ENCODE results near the gene FHIT.

The FHIT gene

DNA sequence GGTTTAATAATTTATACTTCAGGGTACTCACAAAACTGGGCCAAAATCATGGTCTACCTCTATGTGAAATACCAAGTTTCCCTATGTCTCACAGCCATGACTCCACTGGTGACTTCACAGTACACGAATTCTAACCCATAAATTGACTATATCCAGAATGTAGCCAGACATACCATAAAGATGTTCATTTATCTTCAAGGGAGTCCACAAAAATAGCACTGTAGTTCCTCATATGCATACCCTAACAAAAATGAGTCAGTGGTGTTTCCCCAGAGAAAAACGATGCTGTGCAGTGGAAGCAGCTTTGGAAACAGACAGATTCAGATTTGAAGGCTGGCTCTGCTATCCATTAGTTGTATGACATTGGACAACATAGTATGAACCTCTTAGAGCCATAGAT, 438.8 kb downstream of the FHIT start:
- DNase-seq, result no peak

DNA sequence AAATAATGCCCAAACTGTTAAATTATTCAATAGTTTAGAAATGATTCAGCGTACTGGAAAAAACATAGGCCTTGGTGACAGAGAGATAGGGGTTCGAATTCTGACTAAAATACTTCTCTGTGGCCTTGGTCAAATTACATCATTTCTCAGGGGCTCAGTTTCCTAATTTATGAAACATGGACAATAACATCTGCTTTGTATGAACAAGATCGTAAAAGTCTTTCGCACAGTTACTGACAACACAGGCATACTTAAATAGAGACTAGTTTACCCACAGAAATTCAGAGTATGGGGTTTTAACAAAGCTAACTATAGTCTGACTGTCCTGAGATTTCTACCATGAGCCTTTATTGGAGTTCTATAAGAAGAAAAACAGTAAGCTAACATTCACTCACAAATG, 440.4 kb downstream of the FHIT start:
- no peak for DNase-seq

DNA sequence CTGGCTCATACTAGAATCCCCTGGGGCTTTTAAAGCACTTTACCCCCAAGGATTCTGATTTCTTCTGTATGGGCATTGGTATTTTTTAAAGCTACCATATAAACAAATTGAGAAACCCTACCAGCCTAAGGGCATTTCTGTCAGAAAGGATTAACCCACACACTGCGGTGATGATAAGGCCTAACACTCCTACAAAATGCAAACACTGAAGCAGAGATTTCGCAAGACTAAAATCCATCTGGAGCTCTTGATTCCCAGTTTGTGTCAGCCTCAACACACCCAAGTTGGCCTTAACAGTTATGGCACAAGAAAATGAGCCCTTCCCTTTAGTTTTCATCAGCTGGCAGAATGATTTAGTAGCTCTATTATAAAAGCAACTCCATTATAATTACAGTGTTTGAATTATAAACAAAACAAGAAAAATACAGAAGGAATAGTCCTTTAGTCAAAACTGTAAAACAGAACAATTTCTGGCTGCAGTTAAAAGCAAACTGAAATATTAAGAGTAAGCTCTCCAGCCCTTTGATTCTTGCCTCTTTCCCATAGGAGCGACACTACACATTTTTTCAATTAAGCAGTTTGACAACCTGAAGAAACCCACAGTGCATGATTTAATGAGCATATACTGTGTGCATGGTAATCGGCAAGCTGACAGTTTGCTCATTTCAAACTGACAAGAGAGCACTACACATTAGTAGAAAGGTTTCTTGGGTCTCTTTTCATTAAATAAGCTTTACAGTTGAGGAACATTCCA, 441.2 kb downstream of the FHIT start:
- no peak for DNase-seq

DNA sequence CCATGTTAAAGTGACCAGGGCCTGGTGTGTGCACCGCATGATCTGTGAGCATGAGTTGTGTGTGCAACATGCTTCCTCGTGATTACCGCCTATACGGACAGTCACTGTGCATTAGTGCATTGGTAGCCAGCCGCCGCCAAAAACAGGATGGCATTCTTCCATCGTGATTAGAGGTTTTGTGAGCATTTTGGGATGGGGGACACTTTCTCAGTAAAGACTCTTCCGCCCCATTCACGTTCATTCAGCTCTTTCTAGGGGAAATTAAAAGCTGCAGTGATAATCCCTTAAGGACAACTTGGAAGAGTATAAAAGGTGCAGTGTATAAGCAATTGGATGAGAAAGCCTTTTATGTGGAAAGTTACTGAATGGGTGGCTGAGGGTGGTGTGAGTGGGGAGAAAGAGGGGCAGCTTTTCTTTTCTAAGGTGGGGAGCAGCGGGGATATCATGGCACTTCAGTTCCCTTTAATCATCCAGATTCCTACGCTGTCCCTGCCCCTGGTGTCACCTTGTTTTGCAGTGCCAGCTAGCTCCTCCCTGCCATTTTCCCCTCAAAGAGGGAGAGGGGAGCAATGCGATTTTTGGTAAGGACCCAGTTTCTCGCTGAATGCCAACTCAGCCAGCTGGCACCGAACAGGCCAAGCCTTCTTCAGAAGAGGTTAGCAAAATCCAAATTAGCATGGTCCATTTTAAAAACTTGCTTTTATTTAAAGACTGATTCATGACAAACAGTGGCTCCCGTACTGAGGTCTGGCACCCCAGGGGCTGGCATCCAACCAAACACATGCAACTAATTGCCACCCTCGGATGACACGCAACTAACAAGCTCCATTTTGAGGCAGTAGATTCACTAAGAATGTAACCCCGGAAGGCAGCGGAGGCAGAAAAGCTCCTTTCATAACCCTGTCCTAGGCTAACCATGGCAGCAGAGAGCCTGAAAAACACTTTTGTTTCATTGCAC, 447.8 kb downstream of the FHIT start:
- no peak for DNase-seq

DNA sequence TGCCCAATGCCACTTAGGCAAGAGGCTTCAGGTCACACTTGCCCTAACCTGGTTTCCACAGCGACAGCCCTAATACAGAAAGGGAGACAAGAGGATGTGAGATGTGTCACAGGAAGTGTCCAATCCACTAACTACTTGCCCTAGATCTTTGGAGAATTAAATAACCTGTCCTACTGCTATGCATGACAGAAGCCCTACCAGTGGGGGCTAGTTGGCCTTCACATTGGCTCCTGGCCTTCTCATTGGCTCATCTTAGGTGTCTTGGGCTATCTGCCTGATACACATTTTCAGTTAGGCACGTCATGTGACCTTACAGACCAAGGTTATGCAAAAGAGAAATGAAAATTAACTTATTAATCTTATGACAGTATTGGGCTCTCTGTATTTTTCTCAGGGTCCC, 449.9 kb downstream of the FHIT start:
- DNase-seq, result no peak

DNA sequence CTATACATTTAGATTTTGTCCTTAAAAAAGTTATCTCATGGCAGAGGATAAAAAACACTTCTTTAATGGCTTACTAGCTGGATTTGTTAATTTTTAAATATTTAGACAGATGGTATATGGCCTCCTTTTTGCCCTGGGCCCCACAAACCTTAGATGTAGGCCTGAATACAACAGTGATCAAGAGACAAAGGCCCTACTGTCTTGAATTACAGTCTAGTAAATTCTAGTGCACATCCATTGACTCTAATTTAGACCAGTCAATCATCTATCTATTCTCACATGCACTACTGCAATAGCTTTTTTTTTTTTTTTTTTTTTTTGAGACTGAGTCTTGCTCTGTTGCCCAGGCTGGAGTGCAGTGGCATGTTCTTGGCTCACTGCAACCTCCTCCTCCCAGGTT, 452.8 kb downstream of the FHIT start:
- no peak for DNase-seq

DNA sequence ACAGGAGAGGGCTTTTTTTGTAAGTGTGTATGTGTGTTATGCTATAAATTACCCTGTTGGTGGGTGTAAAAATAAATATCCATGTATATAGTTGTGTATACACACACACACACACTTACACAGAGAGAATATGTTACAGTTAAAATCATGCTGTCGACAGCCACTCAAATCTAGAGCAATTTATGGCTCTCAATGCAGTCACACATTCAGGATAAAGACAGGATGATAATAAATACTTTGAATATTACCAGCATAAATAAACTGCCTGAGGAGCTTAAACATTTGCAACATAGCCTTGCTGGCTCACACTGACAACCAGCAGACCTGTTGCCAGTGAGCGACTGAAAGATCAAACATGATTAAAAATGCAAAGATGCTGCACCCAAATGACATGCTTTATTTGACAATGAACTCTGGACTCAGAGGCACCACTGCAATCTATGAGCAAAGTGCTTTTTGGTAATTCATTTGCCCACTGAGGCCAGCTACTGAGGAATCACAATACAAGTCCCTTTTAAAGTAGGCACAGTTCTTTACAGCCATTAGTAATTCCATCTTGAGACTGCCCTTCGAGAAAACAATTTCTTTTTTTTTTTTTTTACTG, 458.9 kb downstream of the FHIT start:
- DNase-seq, result no peak

DNA sequence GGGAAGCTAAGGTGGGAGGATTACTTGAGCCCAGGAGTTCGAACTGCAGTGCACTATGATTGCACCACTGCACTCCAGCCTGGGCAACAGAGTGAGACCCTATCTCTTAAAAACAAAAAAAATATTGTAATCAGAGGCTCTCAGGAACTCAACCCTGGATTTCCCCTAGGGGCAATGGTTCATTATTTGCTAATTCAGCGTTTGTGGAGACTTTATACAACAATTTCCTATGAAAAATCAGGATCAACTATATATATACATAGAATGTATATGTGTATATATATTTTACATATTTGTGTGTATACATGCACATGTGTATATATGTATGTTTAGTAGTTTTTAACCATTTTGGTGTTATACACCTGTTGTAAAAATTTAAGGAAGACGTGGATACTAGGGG, 463.1 kb downstream of the FHIT start:
- no peak for DNase-seq

DNA sequence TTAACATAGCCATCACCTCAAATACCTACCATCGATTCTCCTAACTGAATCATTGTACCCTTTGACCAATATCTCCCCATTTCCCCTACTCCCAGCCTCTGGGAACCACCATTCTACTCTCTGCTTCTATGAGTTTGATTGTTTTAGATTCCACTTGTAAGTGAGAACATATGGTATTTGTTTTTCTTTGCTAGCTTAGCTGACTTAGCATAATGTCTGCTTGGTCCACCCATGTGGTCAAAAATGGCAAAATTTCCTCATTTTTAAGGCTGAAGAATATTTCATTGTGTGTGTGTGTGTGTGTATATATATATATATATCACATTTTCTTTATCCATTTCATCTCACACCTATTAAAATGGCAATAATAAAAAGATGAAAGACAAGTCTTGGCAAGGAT, 469.3 kb downstream of the FHIT start:
- DNase-seq, result no peak

DNA sequence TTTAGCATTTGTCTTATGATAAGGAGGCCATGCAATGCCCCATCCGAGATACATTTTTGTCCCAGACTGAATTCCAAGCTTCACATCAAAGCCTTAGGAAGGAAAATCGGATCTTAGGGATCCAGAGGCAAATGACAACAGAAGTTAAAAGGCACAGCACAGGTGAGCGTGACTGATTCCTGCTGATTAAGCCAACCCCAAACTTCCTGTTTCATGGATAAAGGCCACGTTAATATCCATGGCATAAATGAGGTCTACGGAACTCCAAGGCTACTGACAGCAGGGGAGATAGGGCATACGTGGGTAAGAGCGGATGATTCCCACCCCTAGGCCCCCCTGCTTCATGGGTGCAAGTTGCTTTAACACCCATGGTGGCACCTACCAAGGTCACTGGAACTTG, 471.6 kb downstream of the FHIT start:
- no peak for DNase-seq

DNA sequence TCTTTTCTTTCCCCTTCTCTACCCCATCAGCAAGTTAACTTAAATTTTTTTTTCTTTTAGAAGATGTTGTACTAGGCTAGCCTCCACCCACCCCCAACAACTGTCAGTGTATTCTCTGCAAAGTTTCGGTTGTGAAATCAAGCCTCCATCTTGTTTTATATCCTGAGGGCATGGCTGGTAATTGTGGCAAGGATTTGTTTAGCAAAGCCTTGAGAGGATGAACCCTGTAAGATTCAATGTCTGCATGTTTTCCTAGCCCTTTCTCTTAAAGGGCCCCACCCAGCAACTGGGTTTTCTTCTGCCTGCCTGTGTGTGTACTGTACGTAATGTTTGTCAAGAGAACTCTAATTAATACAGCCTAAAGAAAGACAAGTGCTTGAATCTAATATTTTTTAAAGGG, 475.3 kb downstream of the FHIT start:
- no peak for DNase-seq

DNA sequence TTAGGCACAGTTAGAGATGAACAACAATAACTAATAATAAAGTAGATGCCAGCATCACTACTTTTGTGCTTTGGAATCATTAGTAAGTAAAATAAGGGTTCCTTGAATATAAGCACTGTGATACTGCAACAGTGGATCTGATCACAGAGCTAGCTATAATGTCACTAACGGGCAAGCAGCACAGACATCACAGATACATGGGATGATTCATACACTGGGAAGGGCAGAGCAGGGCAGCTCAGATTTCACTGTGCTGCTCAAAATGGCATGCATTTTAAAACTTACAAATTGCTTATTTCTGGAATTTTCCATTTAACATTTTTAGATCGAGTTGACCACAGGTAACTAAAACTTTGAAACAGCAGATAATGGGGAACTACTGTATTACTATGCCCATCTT, 476.6 kb downstream of the FHIT start:
- no peak for DNase-seq

DNA sequence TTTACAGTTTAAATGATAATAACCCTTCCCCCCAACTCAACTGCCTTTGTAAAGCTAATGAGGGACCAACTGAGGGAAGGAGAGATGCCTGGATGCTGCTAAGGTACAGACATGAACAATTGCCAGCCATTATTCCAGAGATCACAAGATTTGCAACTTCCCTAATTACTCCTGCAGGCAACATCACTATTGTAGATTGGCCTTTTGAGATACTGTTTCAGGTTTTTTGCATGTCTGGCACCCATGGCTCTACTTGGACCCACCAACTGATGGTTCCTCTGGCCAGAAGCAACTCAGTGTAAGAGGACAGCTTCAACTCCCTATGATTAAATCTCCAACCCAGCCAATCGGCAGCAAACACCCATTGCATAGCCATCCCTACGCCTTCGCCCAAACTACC, 478.7 kb downstream of the FHIT start:
- no peak for DNase-seq

DNA sequence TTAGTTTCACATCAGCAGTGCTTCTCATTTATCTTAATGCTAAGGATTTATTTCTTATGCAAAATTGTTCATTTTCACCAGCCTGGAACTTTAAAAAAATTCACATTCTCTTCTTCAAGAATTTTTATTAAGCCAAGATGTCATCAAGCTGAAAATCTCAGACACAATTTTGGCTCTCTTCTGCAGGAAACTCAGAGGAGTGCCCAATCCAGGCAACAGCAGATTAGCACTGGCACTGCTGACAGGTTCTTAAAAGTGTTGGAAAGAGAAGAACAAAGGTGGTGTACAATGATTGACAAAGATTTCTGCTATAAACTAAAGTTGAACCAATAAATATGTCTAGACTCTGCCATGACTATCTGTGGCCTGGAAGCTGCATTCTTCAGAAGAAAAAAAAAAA, 479.5 kb downstream of the FHIT start:
- no peak for DNase-seq

DNA sequence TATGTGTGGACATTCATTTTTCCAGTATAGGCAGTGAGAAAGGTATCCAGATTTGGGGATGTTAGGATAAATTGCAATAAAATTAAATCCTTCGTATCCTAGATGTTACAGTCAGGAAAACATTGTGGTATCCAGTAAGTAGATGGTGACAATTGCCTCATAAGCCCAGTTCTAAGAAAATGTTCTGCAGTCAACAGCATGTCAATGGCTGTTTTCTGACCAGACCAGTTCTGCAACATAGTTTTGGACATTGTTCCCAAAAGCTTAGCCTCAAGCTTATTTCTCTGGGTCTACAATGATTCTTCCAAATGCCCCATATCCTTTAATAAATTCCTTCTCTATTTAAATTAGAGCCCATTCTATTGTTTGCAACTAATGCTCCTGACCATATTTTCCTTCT, 480.7 kb downstream of the FHIT start:
- DNase-seq, result no peak

DNA sequence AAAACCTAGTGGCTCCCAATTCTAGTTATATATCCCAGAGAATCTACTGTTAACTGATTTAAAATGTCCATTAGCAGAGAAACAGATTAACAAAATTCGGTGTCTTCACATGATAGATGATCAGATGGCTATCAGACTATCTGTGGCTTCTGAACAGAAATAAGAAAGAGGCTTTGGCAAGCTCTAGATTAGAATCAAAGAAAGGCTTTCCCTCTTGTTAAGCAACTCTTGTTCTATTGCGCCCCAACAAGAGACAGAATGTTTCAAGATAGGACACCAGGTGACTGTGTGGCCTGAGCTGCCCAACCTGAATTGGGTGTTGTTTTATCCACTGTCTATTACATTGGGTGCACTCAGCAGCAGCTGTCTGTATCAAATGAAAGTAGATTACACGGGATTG, 483.7 kb downstream of the FHIT start:
- DNase-seq, result no peak

DNA sequence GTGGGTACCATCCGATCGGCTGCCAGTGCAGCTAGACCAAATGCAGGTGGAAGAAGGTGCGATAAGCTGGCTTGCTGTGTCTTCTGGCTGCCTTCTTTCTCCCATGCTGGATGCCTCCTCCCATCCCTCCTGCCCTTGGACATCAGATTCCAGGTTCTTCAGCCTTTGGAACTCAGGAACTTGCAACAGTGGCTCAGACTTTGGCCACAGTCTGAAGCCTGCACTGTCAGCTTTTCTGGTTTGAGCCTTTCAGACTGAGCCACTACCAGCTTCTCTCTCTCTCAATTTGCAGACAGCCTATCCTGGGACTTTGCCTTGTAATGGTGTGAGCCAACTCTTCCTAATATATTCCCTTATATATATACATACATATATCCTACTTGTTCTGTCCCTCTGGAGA, 485.5 kb downstream of the FHIT start:
- no peak for DNase-seq

DNA sequence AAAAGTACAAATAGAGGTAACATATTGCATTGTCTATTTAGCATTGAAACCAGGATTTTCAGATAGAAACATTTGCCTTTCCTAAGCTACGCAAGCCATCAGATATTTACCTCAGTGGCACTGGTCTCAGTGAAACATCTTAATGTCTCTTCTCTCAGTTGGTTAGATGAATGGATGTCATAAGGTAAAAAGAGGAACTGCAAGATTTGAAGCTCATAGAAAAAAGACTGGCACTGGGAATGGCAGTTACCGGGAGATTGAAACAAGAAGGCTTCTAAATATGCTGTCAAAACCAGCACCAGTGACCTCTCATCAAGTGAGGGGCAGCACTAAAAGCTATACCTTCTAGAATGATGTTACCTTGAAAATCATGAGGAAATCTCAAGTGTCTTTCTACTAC, 486.4 kb downstream of the FHIT start:
- no peak for DNase-seq

DNA sequence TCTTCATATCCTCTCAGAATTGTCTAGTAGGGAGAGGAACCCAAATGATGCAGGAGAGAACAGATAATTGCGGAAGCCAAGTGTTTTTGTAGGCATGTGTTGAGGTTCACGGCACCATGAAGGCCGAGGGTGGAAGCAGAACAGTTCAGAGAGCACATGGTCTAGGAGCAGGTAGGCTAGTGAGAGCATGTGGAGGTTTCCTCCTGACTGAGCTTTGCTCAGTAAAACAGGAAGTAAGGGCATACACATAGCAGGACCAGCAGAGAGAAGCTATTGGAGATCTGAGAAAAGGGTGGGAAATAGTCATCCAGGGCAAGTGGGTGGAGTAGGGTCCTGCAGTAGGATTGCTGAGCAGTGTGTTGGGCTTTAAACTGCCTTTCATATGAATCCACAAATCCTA, 491.1 kb downstream of the FHIT start:
- no peak for DNase-seq

DNA sequence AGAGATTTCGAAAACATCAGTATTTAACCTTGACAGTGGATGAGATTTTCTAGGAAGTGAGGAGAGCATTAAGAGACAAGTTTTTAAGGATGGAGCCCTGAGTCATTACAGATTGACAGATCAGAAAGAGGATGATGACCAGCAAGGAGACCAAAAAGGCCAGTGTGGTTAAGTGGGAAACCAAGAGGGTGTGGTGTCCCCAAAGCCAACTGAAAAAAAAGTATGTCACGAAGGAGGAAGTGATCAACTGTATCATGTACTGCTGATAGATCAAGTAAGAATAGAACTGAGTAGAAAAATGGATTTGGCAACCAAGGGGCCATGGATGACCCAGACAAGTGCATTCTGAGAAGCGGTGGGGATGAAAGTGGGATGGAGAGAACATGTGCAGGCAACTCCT, 491.8 kb downstream of the FHIT start:
- no peak for DNase-seq

DNA sequence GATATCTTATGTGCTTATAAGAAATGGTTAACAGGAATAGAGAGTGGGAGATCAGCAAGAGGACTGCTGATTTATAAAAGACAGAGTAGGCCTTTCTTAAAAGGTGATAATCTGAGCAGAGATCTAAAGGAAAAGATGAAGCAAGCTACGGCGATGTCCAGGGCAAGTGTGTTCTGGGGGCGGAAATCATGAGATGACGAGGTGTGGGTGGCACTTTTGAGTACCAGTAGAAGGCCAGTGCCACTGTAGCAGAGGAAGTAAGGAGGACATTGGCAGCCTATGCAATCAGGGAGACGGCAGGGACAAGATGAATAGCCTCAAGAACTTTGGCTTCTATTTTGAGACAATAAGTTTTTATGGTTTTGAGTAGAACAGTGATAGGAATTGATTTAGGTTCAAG, 492.4 kb downstream of the FHIT start:
- no peak for DNase-seq

DNA sequence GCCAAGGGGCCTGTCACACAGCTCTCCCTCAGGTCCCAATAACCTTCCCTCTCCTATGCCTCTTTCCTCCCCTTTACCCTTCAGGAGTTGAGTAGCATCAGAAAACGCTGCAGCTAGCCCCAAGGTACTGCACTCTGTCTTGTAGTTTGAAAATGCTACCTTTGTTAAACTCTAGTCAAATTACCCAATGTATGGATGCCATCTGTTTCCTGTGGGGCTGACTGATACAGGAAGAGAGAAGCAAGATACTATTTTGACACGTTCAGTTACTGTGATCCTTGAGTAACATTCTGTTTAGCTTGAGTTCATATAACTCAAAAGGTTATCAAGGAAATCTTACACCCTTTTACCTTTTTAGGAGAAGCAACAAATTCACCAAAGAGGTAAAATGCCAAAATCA, 493.1 kb downstream of the FHIT start:
- no peak for DNase-seq

DNA sequence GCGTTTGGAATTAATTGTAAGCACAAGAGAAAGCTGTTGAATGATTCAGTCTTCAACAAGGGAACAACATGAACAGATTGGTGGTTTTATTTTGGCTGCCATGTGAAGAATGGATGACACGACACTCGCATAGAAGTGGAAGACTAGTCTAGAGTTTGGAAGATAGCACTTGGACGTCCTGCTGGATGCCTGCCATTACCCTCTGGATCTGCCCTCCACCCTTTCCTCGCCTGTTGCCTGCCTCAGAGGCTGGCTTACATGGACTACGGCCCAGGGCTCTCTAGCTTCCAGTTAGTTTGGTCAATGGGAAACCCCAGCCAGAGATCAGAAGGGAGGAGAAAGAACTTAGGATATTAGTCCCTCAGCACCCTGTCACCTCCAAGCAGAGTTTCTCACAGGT, 493.5 kb downstream of the FHIT start:
- DNase-seq, result no peak
